NCI-H1417 (cell line): ENCODE measurements around the gene TMEM50A.
"Not testable (repeated sequence)": the region's sequence is repeated elsewhere in the genome, so short reads cannot be mapped to it uniquely, and the experiment has no call there.

Experiments used
- DNase-seq, 3 experiments: peaks; one replicate each; lab custom pipeline; 2025; lab: John Stamatoyannopoulos, UW

The TMEM50A gene

GRCh38 chr1:25387096-25387495 is 49.0 kb downstream of the TMEM50A start:
- not testable (repeated sequence) for DNase-seq

GRCh38 chr1:25388691-25389090 is 50.6 kb downstream of the TMEM50A start:
- peak in 2 of 3 experiments; percentile 53 to 60 for DNase-seq

- DNase-seq: not testable (repeated sequence)
Measured at GRCh38 chr1:25389721-25390120, 51.6 kb downstream of the TMEM50A start.

GRCh38 chr1:25392841-25393240 is 54.7 kb downstream of the TMEM50A start:
- no peak for DNase-seq

GRCh38 chr1:25397549-25397948 is 59.4 kb downstream of the TMEM50A start:
- DNase-seq: not testable (repeated sequence)

GRCh38 chr1:25398079-25398478 is 59.9 kb downstream of the TMEM50A start:
- DNase-seq: not testable (repeated sequence)

GRCh38 chr1:25402947-25403803 is 65.0 kb downstream of the TMEM50A start:
- DNase-seq: peak in 1 of 3 experiments; percentile 12

GRCh38 chr1:25405731-25406305 is 67.7 kb downstream of the TMEM50A start:
- DNase-seq: not testable (repeated sequence)

- DNase-seq: not testable (repeated sequence)
Measured at GRCh38 chr1:25409641-25410427, 71.7 kb downstream of the TMEM50A start.
